CD4-positive, alpha-beta T cell treated with Interleukin-6 for 4 hours (primary cell): Measurements from ENCODE around the gene VRK2.

Experiments
- DNase-seq: peaks from one replicate; pipeline ENCODE4 v3.0.0-alpha.2; 2020; ENCODE audit warnings: mixed read lengths

VRK2 gene

GRCh38 chr2:58046585-58047372, at the start of gene VRK2:
TSS of gene VRK2 (plus strand) at chr2:58046806. CDS start at chr2:58048832, 2,026 bp downstream.
- peak; percentile 86 for DNase-seq

GRCh38 chr2:58006256-58006951, 40.2 kb upstream of the VRK2 start:
- DNase-seq: no peak

GRCh38 chr2:58006952-58007284, 39.7 kb upstream of the VRK2 start:
- DNase-seq: no peak

- DNase-seq: no peak
These were observed 36.0 kb upstream of the VRK2 start for GRCh38 chr2:58010599-58010998.

- DNase-seq: no peak
These were observed 27.4 kb upstream of the VRK2 start for GRCh38 chr2:58019229-58019628.

GRCh38 chr2:58025150-58025933, 21.3 kb upstream of the VRK2 start:
- no peak for DNase-seq

GRCh38 chr2:58027029-58027428, 19.6 kb upstream of the VRK2 start:
- DNase-seq: no peak

GRCh38 chr2:58030771-58031170, 15.8 kb upstream of the VRK2 start:
- DNase-seq: no peak

- DNase-seq: no peak
These were observed 14.4 kb upstream of the VRK2 start for GRCh38 chr2:58032016-58032763.

GRCh38 chr2:58032764-58033080, 13.9 kb upstream of the VRK2 start:
- no peak for DNase-seq

GRCh38 chr2:58033530-58033929, 13.1 kb upstream of the VRK2 start:
- DNase-seq: no peak

- DNase-seq: no peak
These were observed 11.3 kb upstream of the VRK2 start for GRCh38 chr2:58035352-58035751.

GRCh38 chr2:58039170-58039611, 7.4 kb upstream of the VRK2 start:
- no peak for DNase-seq

GRCh38 chr2:58042486-58042970, 4.1 kb upstream of the VRK2 start:
- peak; percentile 39 for DNase-seq

- DNase-seq: no peak
These were observed 2.5 kb upstream of the VRK2 start for GRCh38 chr2:58044145-58044544.

GRCh38 chr2:58045580-58046334, 849 bp upstream of the VRK2 start:
- DNase-seq: no peak

GRCh38 chr2:58046335-58046584, 346 bp upstream of the VRK2 start:
- no peak for DNase-seq

- DNase-seq: no peak
These were observed 848 bp downstream of the VRK2 start for GRCh38 chr2:58047373-58047935.

- DNase-seq: no peak
These were observed 1.4 kb downstream of the VRK2 start for GRCh38 chr2:58047961-58048360.

GRCh38 chr2:58051445-58051844, 4.8 kb downstream of the VRK2 start:
- no peak for DNase-seq

- no peak for DNase-seq
These were observed 6.4 kb downstream of the VRK2 start for GRCh38 chr2:58052978-58053377.

GRCh38 chr2:58054264-58054663, 7.7 kb downstream of the VRK2 start:
- no peak for DNase-seq
